ENCODE data around the gene NR5A1.

Gene NR5A1

GRCh38 chr9:124444166-124444565 is 63.0 kb downstream of the NR5A1 start:
- Histone ChIP-seq H3K9me3 (ENCODE audit: severe bottlenecking) (peaks cover 4% of the 10 kb centered on the region), H3K27me3 (ENCODE audit: insufficient read depth, low read depth, severe bottlenecking) (no peaks in the 10 kb centered on the region), H3K36me3 (no peaks in the 10 kb centered on the region), H3K27ac (no peak overlapping the region), H3K4me3 (ENCODE audit: low read depth, low read length) (no peak overlapping the region)
- TF ChIP-seq CTCF (IDR thresholded peaks at IDR 0.05; ENCODE audit: low read depth, low read length), result no peak
- DNase-seq, result no peak

- Histone ChIP-seq H3K27ac (no peak overlapping the region), H3K9me3 (ENCODE audit: severe bottlenecking) (peaks cover 4% of the 10 kb centered on the region)
- no peak for TF ChIP-seq CTCF (IDR thresholded peaks at IDR 0.05; ENCODE audit: low read depth, low read length)
Observed at GRCh38 chr9:124443625-124444024, 63.6 kb downstream of the NR5A1 start.

GRCh38 chr9:124442826-124443225 is 64.4 kb downstream of the NR5A1 start:
- Histone ChIP-seq H3K27ac (no peak overlapping the region), H3K27me3 (ENCODE audit: insufficient read depth, low read depth, severe bottlenecking) (no peaks in the 10 kb centered on the region), H3K4me3 (ENCODE audit: low read depth, low read length) (no peak overlapping the region), H3K9me3 (ENCODE audit: severe bottlenecking) (peaks cover 4% of the 10 kb centered on the region), H3K36me3 (no peaks in the 10 kb centered on the region)
- no peak for DNase-seq
- no peak for TF ChIP-seq CTCF (IDR thresholded peaks at IDR 0.05; ENCODE audit: low read depth, low read length)

More at GRCh38 chr9:124443625-124444024, 63.6 kb downstream of the NR5A1 start:
- H3K36me3 ChIP-seq, result no peaks in the 10 kb centered on the region
- no peaks in the 10 kb centered on the region for H3K27me3 ChIP-seq (ENCODE audit: insufficient read depth, low read depth, severe bottlenecking)
- no peak for DNase-seq
- no peak overlapping the region for H3K4me3 ChIP-seq (ENCODE audit: low read depth, low read length)

GRCh38 chr9:124442379-124442778 is 64.8 kb downstream of the NR5A1 start:
- Histone ChIP-seq H3K36me3 (no peaks in the 10 kb centered on the region), H3K4me3 (ENCODE audit: low read depth, low read length) (no peak overlapping the region), H3K27ac (no peak overlapping the region), H3K27me3 (ENCODE audit: insufficient read depth, low read depth, severe bottlenecking) (no peaks in the 10 kb centered on the region), H3K9me3 (ENCODE audit: severe bottlenecking) (peaks cover 4% of the 10 kb centered on the region)
- DNase-seq, result no peak
- no peak for TF ChIP-seq CTCF (IDR thresholded peaks at IDR 0.05; ENCODE audit: low read depth, low read length)

GRCh38 chr9:124441291-124441690 is 65.9 kb downstream of the NR5A1 start:
- no peaks in the 10 kb centered on the region for H3K27me3 ChIP-seq (ENCODE audit: insufficient read depth, low read depth, severe bottlenecking)
- peaks cover 4% of the 10 kb centered on the region for H3K9me3 ChIP-seq (ENCODE audit: severe bottlenecking)
- no peak overlapping the region for H3K27ac ChIP-seq
- no peak overlapping the region for H3K4me3 ChIP-seq (ENCODE audit: low read depth, low read length)
- DNase-seq, result no peak
- H3K36me3 ChIP-seq, result no peaks in the 10 kb centered on the region
- TF ChIP-seq CTCF (IDR thresholded peaks at IDR 0.05; ENCODE audit: low read depth, low read length), result no peak

GRCh38 chr9:124440786-124441185 is 66.4 kb downstream of the NR5A1 start:
- TF ChIP-seq CTCF (IDR thresholded peaks at IDR 0.05; ENCODE audit: low read depth, low read length), result no peak
- Histone ChIP-seq H3K4me3 (ENCODE audit: low read depth, low read length) (no peak overlapping the region), H3K27me3 (ENCODE audit: insufficient read depth, low read depth, severe bottlenecking) (no peaks in the 10 kb centered on the region), H3K36me3 (no peaks in the 10 kb centered on the region), H3K9me3 (ENCODE audit: severe bottlenecking) (peaks cover 4% of the 10 kb centered on the region), H3K27ac (no peak overlapping the region)
- no peak for DNase-seq

All from WERI-Rb-1 (cell line).